Vagina (tissue), 2 donors: Measurements from ENCODE around the gene RABGEF1. TPM values are rescaled to one million over a fixed set of nuclear protein-coding genes. Genes with fewer than 3 reads are reported as not detected.

ENCODE experiments used
- DNase-seq, 2 donors: peaks; one replicate each; pipeline ENCODE4 v3.0.0-alpha.2; 2017; ENCODE audit errors: extremely low spot score in 2 of 2
- H3K27ac ChIP-seq: fragments of 200-600 bp; sonication (generic); one replicate; pipeline ENCODE4 v1.5.1; 2019
- H3K27me3 ChIP-seq: fragments of 200-600 bp; sonication (generic); one replicate; pipeline ENCODE4 v1.5.1; 2019
- H3K36me3 ChIP-seq, 2 donors: fragments of 200-600 bp; sonication (generic); one replicate each; pipeline ENCODE4 v1.5.1; 2017 to 2019
- H3K4me1 ChIP-seq: fragments of 200-600 bp; sonication (generic); one replicate; pipeline ENCODE4 v1.5.1; 2019
- H3K4me3 ChIP-seq, 2 donors: fragments of 200-600 bp; sonication (generic); 1 replicate in 1 of 2; 2 replicates in 1 of 2; pipeline ENCODE4 v1.5.1; 2016 to 2019
- H3K9me3 ChIP-seq: fragments of 200-600 bp; sonication (generic); one replicate; pipeline ENCODE4 v1.5.1; 2019
- CTCF ChIP-seq, 3 experiments: fragments of 450-650 bp in 2 of 3; fragments of 200-600 bp in 1 of 3; sonication (generic) in 1 of 3; IDR thresholded peaks; one replicate each; pipeline ENCODE4 v1.5.1; 2017 to 2019; ENCODE audit warnings: antibody characterized with exemption in 3 of 3, mild to moderate bottlenecking in 2 of 3, moderate library complexity in 2 of 3
- POLR2A ChIP-seq, 2 donors: fragments of 450-650 bp; IDR thresholded peaks; one replicate each; pipeline ENCODE4 v1.6.1; 2017; ENCODE audit warnings: antibody characterized with exemption in 2 of 2, mild to moderate bottlenecking in 2 of 2, moderate library complexity in 2 of 2
- POLR2AphosphoS5 ChIP-seq, 2 donors: sonication (generic); formaldehyde crosslinking; IDR thresholded peaks; one replicate each; pipeline ENCODE4 v1.9.0; 2017; ENCODE audit warnings: antibody characterized with exemption in 2 of 2, mild to moderate bottlenecking in 2 of 2, low read depth in 1 of 2; ENCODE audit not compliant: insufficient read depth in 1 of 2
- intact Hi-C: fragments of 100-400 bp; cut with DNase I; formaldehyde crosslinking; loops from one replicate; pipeline ENCODE4 v1.15.1; 2023
- total RNA-seq: library from RNA; depleted of rRNA; stranded (reverse); fragments of >200 nt; gene quantifications from one replicate; pipeline ENCODE4 v1.2.3, GENCODE V29; 2016

Gene RABGEF1
- total RNA-seq, 1 donor from 2014 or later, result 27.7 TPM

GRCh38 chr7:66729274-66729673, 11.3 kb upstream of the RABGEF1 start:
- Histone ChIP-seq H3K4me3 (no peak overlapping the region), H3K27me3 (no peaks in the 10 kb centered on the region), H3K36me3 (no peaks in the 10 kb centered on the region), H3K4me1 (no peaks in the 10 kb centered on the region), H3K27ac (no peak overlapping the region), H3K9me3 (peaks cover 10% of the 10 kb centered on the region)
- intact Hi-C loops, result no loop called here
- no peak for DNase-seq
- no peak for TF ChIP-seq POLR2A (IDR thresholded peaks at IDR 0.05)
- TF ChIP-seq CTCF (IDR thresholded peaks at IDR 0.05), result no peak
- TF ChIP-seq POLR2AphosphoS5 (IDR thresholded peaks at IDR 0.05; ENCODE audit: insufficient read depth in 1 of 2, low read depth in 1 of 2), result no peak

- no peak overlapping the region for H3K27ac ChIP-seq
- H3K27me3 ChIP-seq, result no peaks in the 10 kb centered on the region
- no peak for TF ChIP-seq POLR2A (IDR thresholded peaks at IDR 0.05)
- no peak for TF ChIP-seq CTCF (IDR thresholded peaks at IDR 0.05)
- TF ChIP-seq POLR2AphosphoS5 (IDR thresholded peaks at IDR 0.05; ENCODE audit: insufficient read depth in 1 of 2, low read depth in 1 of 2), result no peak
- no peak overlapping the region for H3K4me3 ChIP-seq
- no peaks in the 10 kb centered on the region for H3K36me3 ChIP-seq
- no peak for DNase-seq
- intact Hi-C loops, result loop anchor here (10.0 kb wide), 1 partner anchor 47 kb away; no protein-coding TSS in a partner anchor
- H3K4me1 ChIP-seq, result peaks cover 2% of the 10 kb centered on the region
- peaks cover 3% of the 10 kb centered on the region for H3K9me3 ChIP-seq
Observed at GRCh38 chr7:66731986-66732385, 8.5 kb upstream of the RABGEF1 start.

- peaks cover 3% of the 10 kb centered on the region for H3K9me3 ChIP-seq
- peaks cover 7% of the 10 kb centered on the region for H3K4me1 ChIP-seq
- H3K27ac ChIP-seq, result no peak overlapping the region
- H3K4me3 ChIP-seq, result no peak overlapping the region
- no peaks in the 10 kb centered on the region for H3K27me3 ChIP-seq
- intact Hi-C loops, result loop anchor here (10.0 kb wide), 1 partner anchor 48 kb away; no protein-coding TSS in a partner anchor
- no peak for TF ChIP-seq POLR2A (IDR thresholded peaks at IDR 0.05)
- no peak for TF ChIP-seq POLR2AphosphoS5 (IDR thresholded peaks at IDR 0.05; ENCODE audit: insufficient read depth in 1 of 2, low read depth in 1 of 2)
- no peak for TF ChIP-seq CTCF (IDR thresholded peaks at IDR 0.05)
- DNase-seq, result no peak
- no peaks in the 10 kb centered on the region for H3K36me3 ChIP-seq
Observed at GRCh38 chr7:66732439-66732838, 8.1 kb upstream of the RABGEF1 start.

GRCh38 chr7:66734006-66734405, 6.5 kb upstream of the RABGEF1 start:
- Histone ChIP-seq H3K4me1 (peaks cover 22% of the 10 kb centered on the region), H3K4me3 (no peak overlapping the region), H3K9me3 (peaks cover 3% of the 10 kb centered on the region), H3K36me3 (no peaks in the 10 kb centered on the region), H3K27me3 (no peaks in the 10 kb centered on the region), H3K27ac (no peak overlapping the region)
- TF ChIP-seq CTCF (IDR thresholded peaks at IDR 0.05) (no peak), POLR2AphosphoS5 (IDR thresholded peaks at IDR 0.05; ENCODE audit: insufficient read depth in 1 of 2, low read depth in 1 of 2) (no peak), POLR2A (IDR thresholded peaks at IDR 0.05) (no peak)
- intact Hi-C loops, result loop anchor here (10.0 kb wide), 1 partner anchor 49 kb away; no protein-coding TSS in a partner anchor
- no peak for DNase-seq

GRCh38 chr7:66735154-66735553, 5.4 kb upstream of the RABGEF1 start:
- Histone ChIP-seq H3K27ac (no peak overlapping the region), H3K4me3 (no peak overlapping the region), H3K27me3 (no peaks in the 10 kb centered on the region), H3K4me1 (peaks cover 33% of the 10 kb centered on the region), H3K36me3 (no peaks in the 10 kb centered on the region), H3K9me3 (peaks cover 3% of the 10 kb centered on the region)
- TF ChIP-seq CTCF (IDR thresholded peaks at IDR 0.05) (no peak), POLR2AphosphoS5 (IDR thresholded peaks at IDR 0.05; ENCODE audit: insufficient read depth in 1 of 2, low read depth in 1 of 2) (no peak), POLR2A (IDR thresholded peaks at IDR 0.05) (no peak)
- DNase-seq, result no peak
- intact Hi-C loops, result loop anchor here (10.0 kb wide), 1 partner anchor 50 kb away; no protein-coding TSS in a partner anchor
